Kidney (tissue), 14 donors: ENCODE measurements around the gene CASP9. TPM values are rescaled to one million over a fixed set of nuclear protein-coding genes. Genes with fewer than 3 reads are reported as not detected.

Experiments
- DNase-seq, 5 donors: peaks; one replicate each; pipeline ENCODE4 v3.0.0-alpha.2; 2013 to 2020
- FAIRE-seq: peaks from 2 replicates; lab custom pipeline; 2012; peaks lifted over from hg19 to GRCh38; lab: Jason Lieb, UNC
- H3K27ac ChIP-seq, 2 donors: one replicate each; pipeline ENCODE4 v1.7.0; 2013; ENCODE audit warnings: low read depth in 2 of 2, low read length in 2 of 2, inconsistent platforms in 1 of 2
- H3K27me3 ChIP-seq: one replicate; pipeline ENCODE4 v1.7.1; 2013; ENCODE audit warnings: low read length, inconsistent platforms; ENCODE audit not compliant: control insufficient read depth, insufficient read depth
- H3K36me3 ChIP-seq, 3 donors: one replicate each; pipeline versions ENCODE4 v1.7.0 to v1.7.1; 2013; ENCODE audit warnings: low read length in 3 of 3, control low read depth in 1 of 3, inconsistent platforms in 1 of 3; ENCODE audit not compliant: insufficient read depth in 3 of 3, control insufficient read depth in 2 of 3
- H3K4me1 ChIP-seq, 3 donors: one replicate each; pipeline versions ENCODE4 v1.7.0 to v1.7.1; 2013; ENCODE audit warnings: low read length in 3 of 3, inconsistent platforms in 1 of 3, low read depth in 1 of 3; ENCODE audit not compliant: control insufficient read depth in 2 of 3, insufficient read depth in 2 of 3
- H3K4me3 ChIP-seq, 3 donors: one replicate each; pipeline versions ENCODE4 v1.7.0 to v1.8.1; 2013; ENCODE audit warnings: low read length in 3 of 3, control low read depth in 1 of 3, inconsistent platforms in 1 of 3
- H3K9ac ChIP-seq, 3 donors: one replicate each; pipeline versions ENCODE4 v1.7.0 to v1.7.1; 2013; ENCODE audit warnings: low read length in 3 of 3, control low read depth in 1 of 3, inconsistent platforms in 1 of 3
- H3K9me3 ChIP-seq, 3 donors: one replicate each; pipeline versions ENCODE4 v1.7.0 to v1.7.1; 2013; ENCODE audit warnings: low read length in 3 of 3, control low read depth in 1 of 3, inconsistent platforms in 1 of 3; ENCODE audit not compliant: control insufficient read depth in 2 of 3, insufficient read depth in 1 of 3
- intact Hi-C: fragments of 100-400 bp; cut with DNase I; formaldehyde crosslinking; loops from one replicate; pipeline ENCODE4 v1.11.1; 2022
- polyA plus RNA-seq: library from polyadenylated mRNA; stranded (reverse); fragments of 350-450 nt; fragmentation: Illumina TruSeq; extraction: RNeasy Lipid Tissue Mini Kit (QIAGEN cat#74804); gene quantifications from one replicate; pipeline ENCODE4 v1.2.3, GENCODE V29; 2014; ENCODE audit warnings: low read depth, low replicate concordance; ENCODE audit not compliant: insufficient read depth
- total RNA-seq: library from RNA; stranded (reverse); fragmentation: NEBNext Ultra II Directional; extraction: Animal tissue kit (Norgen Biotek cat#: 25700); gene quantifications from one replicate; pipeline ENCODE4 v1.2.1, GENCODE V29; 2021
- TF ChIP-seq, protein P1 (sequence below): IDR thresholded peaks from 3 replicates; pipeline ENCODE4 v1.5.1; 2012; ENCODE audit warnings: mild to moderate bottlenecking, moderate library complexity, borderline replicate concordance; ENCODE audit not compliant: insufficient read depth; ENCODE audit errors: extremely low read depth
- donor health status: control.
- donor health status: control.
- donor health status: control.
- donor health status: control.
- donor health status: control.
- donor health status: DM: yes; HTN: yes; CAD: no.
- donor health status: Normal renal cell carcinoma (clear cell type).

The CASP9 gene
- total and polyA plus RNA-seq, 2 donors from 2014 or later = 18.2 to 20.1 TPM

DNA sequence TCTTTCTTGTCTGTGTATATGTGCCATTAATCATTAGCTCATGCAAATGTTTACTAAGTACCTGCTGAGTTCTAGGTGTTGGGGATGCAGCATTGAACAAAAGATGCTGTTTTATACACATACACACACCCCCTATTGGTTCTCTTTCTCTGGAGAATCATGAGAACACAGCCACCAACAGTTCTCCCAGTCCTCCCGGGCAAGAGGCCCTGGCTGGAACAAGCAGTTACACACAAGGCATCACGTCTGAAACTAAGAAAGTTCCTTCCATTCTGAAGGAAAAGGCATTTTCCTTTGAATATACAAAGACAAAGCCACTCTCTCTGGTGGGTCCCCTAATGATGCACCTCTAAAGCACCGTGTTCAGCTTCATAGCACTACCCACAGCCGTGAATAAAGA lies 10.8 kb downstream of the CASP9 start:
- Histone ChIP-seq H3K9ac (no peak overlapping the region), H3K4me3 (no peak overlapping the region), H3K27me3 (no peaks in the 10 kb centered on the region), H3K36me3 (peaks cover 0 to 22% (median 2%) of the 10 kb centered on the region in 3 donors), H3K27ac (no peak overlapping the region), H3K9me3 (no peaks in the 10 kb centered on the region), H3K4me1 (no peaks in the 10 kb centered on the region)
- FAIRE-seq = no peak
- DNase-seq = no peak
- intact Hi-C loops = no loop called here
- TF ChIP-seq, protein P1, sequence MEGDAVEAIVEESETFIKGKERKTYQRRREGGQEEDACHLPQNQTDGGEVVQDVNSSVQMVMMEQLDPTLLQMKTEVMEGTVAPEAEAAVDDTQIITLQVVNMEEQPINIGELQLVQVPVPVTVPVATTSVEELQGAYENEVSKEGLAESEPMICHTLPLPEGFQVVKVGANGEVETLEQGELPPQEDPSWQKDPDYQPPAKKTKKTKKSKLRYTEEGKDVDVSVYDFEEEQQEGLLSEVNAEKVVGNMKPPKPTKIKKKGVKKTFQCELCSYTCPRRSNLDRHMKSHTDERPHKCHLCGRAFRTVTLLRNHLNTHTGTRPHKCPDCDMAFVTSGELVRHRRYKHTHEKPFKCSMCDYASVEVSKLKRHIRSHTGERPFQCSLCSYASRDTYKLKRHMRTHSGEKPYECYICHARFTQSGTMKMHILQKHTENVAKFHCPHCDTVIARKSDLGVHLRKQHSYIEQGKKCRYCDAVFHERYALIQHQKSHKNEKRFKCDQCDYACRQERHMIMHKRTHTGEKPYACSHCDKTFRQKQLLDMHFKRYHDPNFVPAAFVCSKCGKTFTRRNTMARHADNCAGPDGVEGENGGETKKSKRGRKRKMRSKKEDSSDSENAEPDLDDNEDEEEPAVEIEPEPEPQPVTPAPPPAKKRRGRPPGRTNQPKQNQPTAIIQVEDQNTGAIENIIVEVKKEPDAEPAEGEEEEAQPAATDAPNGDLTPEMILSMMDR = no peak

DNA sequence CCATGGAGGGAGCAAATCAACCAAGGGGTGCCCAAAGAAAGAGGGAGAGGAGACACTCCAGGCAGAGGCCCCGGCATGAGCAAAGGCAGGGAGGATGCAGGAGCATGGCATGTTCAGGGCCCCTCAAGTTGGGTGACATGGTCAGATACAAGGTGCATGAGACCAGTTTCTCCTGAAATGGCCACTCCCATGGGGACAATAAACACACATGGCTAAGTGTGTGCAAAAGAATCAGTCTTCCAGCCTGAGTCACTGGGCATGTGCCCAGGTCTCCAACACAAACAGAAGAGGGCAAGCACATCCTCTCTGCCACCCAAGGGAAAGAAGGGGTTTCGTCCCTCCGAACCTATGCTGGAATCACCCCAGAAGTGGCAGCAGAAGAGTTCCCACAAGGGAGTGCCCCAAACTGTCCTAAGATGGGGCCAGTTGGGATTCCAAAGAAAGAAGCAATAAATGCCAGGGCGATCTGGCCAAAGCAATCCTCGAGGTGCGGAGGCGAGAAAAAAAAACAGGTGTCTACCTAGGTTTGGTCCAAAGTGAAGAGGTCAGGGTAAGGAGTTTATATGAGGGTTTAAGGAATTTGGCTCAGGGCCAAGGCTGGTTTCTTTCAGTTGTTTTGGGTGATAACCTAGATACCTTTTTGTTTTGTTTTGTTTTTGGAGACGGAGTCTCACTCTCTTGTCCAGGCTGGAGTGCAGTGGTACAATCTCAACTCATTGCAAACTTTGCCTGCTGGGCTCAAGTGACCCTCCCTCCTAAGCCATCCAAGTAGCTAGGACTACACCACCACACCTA lies 13.2 kb downstream of the CASP9 start:
- no peak for DNase-seq
- no peak for FAIRE-seq
- Histone ChIP-seq H3K36me3 (peaks cover 0 to 7% (median 4%) of the 10 kb centered on the region in 3 donors), H3K9ac (no peak overlapping the region), H3K4me3 (no peak overlapping the region), H3K27me3 (no peaks in the 10 kb centered on the region), H3K4me1 (no peaks in the 10 kb centered on the region), H3K27ac (no peak overlapping the region), H3K9me3 (no peaks in the 10 kb centered on the region)
- TF ChIP-seq, protein P1 = no peak
- intact Hi-C loops = no loop called here

DNA sequence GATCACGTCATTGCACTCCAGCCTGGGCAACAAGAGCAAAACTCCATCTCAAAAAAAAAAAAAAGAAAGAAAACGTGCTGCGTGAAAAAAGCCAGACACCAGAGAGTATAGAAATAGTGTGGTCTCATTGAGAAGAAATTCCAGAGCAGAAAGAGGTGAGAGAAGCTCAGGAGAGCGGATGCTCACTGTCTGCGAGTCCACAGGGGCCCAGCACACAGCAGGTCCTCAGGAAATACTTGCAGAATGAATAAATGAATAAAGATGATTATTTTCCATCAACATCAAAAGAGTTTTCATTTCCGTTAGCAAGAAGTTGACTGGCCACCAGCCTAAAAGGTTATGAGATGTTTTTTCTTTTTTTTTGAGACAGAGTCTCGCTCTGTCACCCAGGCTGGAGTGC lies 14.4 kb downstream of the CASP9 start:
- no peak for DNase-seq
- H3K4me3 ChIP-seq = no peak overlapping the region
- H3K36me3 ChIP-seq = peaks cover 0 to 7% (median 3%) of the 10 kb centered on the region in 3 donors
- H3K9ac ChIP-seq = no peak overlapping the region
- intact Hi-C loops = no loop called here
- no peaks in the 10 kb centered on the region for H3K4me1 ChIP-seq
- H3K27ac ChIP-seq = no peak overlapping the region
- H3K27me3 ChIP-seq = no peaks in the 10 kb centered on the region
- no peaks in the 10 kb centered on the region for H3K9me3 ChIP-seq
- TF ChIP-seq, protein P1 = no peak
- no peak for FAIRE-seq
